GM20431 (cell line): ENCODE data around the gene MT1B.

Source experiments
- in situ Hi-C: fragments of 300-500 bp; cut with MseI, MboI; formaldehyde crosslinking; loops from one replicate; pipeline ENCODE4 v1.15.0; 2020; ENCODE audit warnings: low sequenced_read_pairs; ENCODE audit not compliant: unreplicated experiment

The MT1B gene

GRCh38 chr16:56651586-56651985 is at the start of gene MT1B:
Gene MT1B, plus strand, starts transcription at chr16:56651886. Its CDS starts 68 bp downstream, at chr16:56651954.
- in situ Hi-C loops: no loop called here

- in situ Hi-C loops: no loop called here
Observed at GRCh38 chr16:56603589-56603988, 48.1 kb upstream of the MT1B start.

GRCh38 chr16:56604966-56605365 is 46.7 kb upstream of the MT1B start:
- in situ Hi-C loops: no loop called here

- in situ Hi-C loops: no loop called here
Observed at GRCh38 chr16:56605475-56605874, 46.2 kb upstream of the MT1B start.

GRCh38 chr16:56606071-56606475 is 45.6 kb upstream of the MT1B start:
- in situ Hi-C loops: no loop called here

- in situ Hi-C loops: no loop called here
Observed at GRCh38 chr16:56606476-56607108, 45.1 kb upstream of the MT1B start.

GRCh38 chr16:56607109-56607618 is 44.5 kb upstream of the MT1B start:
- in situ Hi-C loops: no loop called here

- in situ Hi-C loops: no loop called here
Observed at GRCh38 chr16:56607675-56608042, 44.0 kb upstream of the MT1B start.

GRCh38 chr16:56608043-56608875 is 43.4 kb upstream of the MT1B start, which contains the start of gene MT2A:
Gene MT2A, plus strand, starts transcription at chr16:56608584. Its CDS starts 72 bp downstream, at chr16:56608656.
- in situ Hi-C loops: no loop called here

- in situ Hi-C loops: no loop called here
Observed at GRCh38 chr16:56608876-56609462, 42.7 kb upstream of the MT1B start.

GRCh38 chr16:56609463-56609921 is 42.2 kb upstream of the MT1B start:
- in situ Hi-C loops: no loop called here

- in situ Hi-C loops: no loop called here
Observed at GRCh38 chr16:56610017-56610608, 41.6 kb upstream of the MT1B start.

- in situ Hi-C loops: no loop called here
Observed at GRCh38 chr16:56610609-56611111, 41.0 kb upstream of the MT1B start.

GRCh38 chr16:56611281-56611833 is 40.3 kb upstream of the MT1B start:
- in situ Hi-C loops: no loop called here

GRCh38 chr16:56613706-56614105 is 38.0 kb upstream of the MT1B start:
- in situ Hi-C loops: no loop called here

- in situ Hi-C loops: no loop called here
Observed at GRCh38 chr16:56614549-56614991, 37.1 kb upstream of the MT1B start.

- in situ Hi-C loops: no loop called here
Observed at GRCh38 chr16:56615353-56615752, 36.3 kb upstream of the MT1B start.

- in situ Hi-C loops: no loop called here
Observed at GRCh38 chr16:56616608-56617211, 35.0 kb upstream of the MT1B start.
